GM23338 (cell line): ENCODE data around the gene VPS37C. TPM values are rescaled to one million over a fixed set of nuclear protein-coding genes. Genes with fewer than 3 reads are reported as not detected.

Experiments used
- ATAC-seq: fragments of 200-7000 bp; cut with Tn5 transposase; 3 replicates; pipeline ENCODE4 v1.9.1; 2020
- DNase-seq: peaks from one replicate; pipeline ENCODE4 v3.0.0-alpha.2; 2015; ENCODE audit warnings: low spot score
- H2AFZ ChIP-seq: fragments of 200-600 bp; sonication (generic); 2 replicates; pipeline ENCODE4 v1.8.0; 2016; ENCODE audit warnings: antibody characterized with exemption, mild to moderate bottlenecking, moderate library complexity
- H3F3A ChIP-seq: fragments of 200-600 bp; sonication (generic); replicated peaks from 2 replicates; pipeline ENCODE4 v1.8.0; 2017; ENCODE audit warnings: antibody characterized with exemption, mixed run types, low read depth
- H3K27ac ChIP-seq: fragments of 200-600 bp; sonication (generic); 2 replicates; pipeline ENCODE4 v1.6.1; 2016; ENCODE audit warnings: low read depth
- H3K27me3 ChIP-seq: fragments of 200-600 bp; sonication (generic); 2 replicates; pipeline ENCODE4 v1.8.0; 2016; ENCODE audit warnings: mild to moderate bottlenecking, mixed run types, moderate library complexity; ENCODE audit not compliant: insufficient read depth
- H3K36me3 ChIP-seq: fragments of 200-600 bp; sonication (generic); 2 replicates; pipeline ENCODE4 v1.8.0; 2016; ENCODE audit warnings: mild to moderate bottlenecking; ENCODE audit not compliant: insufficient read depth
- H3K4me1 ChIP-seq: fragments of 200-600 bp; sonication (generic); 2 replicates; pipeline ENCODE4 v1.8.0; 2016; ENCODE audit warnings: mild to moderate bottlenecking, moderate library complexity; ENCODE audit not compliant: insufficient read depth
- H3K4me2 ChIP-seq: fragments of 200-600 bp; sonication (generic); 2 replicates; pipeline ENCODE4 v1.7.1; 2017; ENCODE audit warnings: mixed run types
- H3K4me3 ChIP-seq: fragments of 200-600 bp; sonication (generic); 2 replicates; pipeline ENCODE4 v1.6.1; 2016; ENCODE audit warnings: mixed run types
- H3K79me2 ChIP-seq: fragments of 200-600 bp; sonication (generic); replicated peaks from 2 replicates; pipeline ENCODE4 v1.8.0; 2017; ENCODE audit warnings: mild to moderate bottlenecking; ENCODE audit not compliant: insufficient read depth
- H3K9me2 ChIP-seq: fragments of 200-600 bp; sonication (generic); 2 replicates; pipeline ENCODE4 v1.8.0; 2017; ENCODE audit not compliant: insufficient read depth
- H4K20me1 ChIP-seq: fragments of 200-600 bp; sonication (generic); replicated peaks from 2 replicates; pipeline ENCODE4 v1.8.0; 2017; ENCODE audit warnings: mild to moderate bottlenecking; ENCODE audit not compliant: insufficient read depth
- H3K27ac Mint-ChIP-seq: 2 replicates; pipeline ENCODE4 v1.8.0; 2020; ENCODE audit warnings: inconsistent platforms, mild to moderate bottlenecking, moderate library complexity, mixed read lengths
- H3K27me3 Mint-ChIP-seq: 3 replicates; pipeline ENCODE4 v1.8.0; 2022; ENCODE audit warnings: low read depth, mild to moderate bottlenecking, moderate library complexity, mixed read lengths, inconsistent platforms; ENCODE audit not compliant: insufficient read depth, poor library complexity
- H3K36me3 Mint-ChIP-seq: 3 replicates; pipeline ENCODE4 v1.8.0; 2021; ENCODE audit warnings: low read depth, mild to moderate bottlenecking, inconsistent platforms, moderate library complexity, mixed read lengths
- H3K4me1 Mint-ChIP-seq: 3 replicates; pipeline ENCODE4 v1.8.0; 2020; ENCODE audit warnings: mild to moderate bottlenecking, inconsistent platforms, mixed read lengths
- H3K4me3 Mint-ChIP-seq: 3 replicates; pipeline ENCODE4 v1.8.0; 2021; ENCODE audit warnings: moderate library complexity, mild to moderate bottlenecking, inconsistent platforms, mixed read lengths
- H3K9me3 Mint-ChIP-seq: 3 replicates; pipeline ENCODE4 v1.8.0; 2020; ENCODE audit warnings: moderate library complexity, mild to moderate bottlenecking, inconsistent platforms, mixed read lengths
- CREB1 ChIP-seq: fragments of 250-450 bp; sonication (Bioruptor Pico); IDR thresholded peaks from 2 replicates; pipeline ENCODE4 v1.5.0; 2020; ENCODE audit warnings: low read depth, mild to moderate bottlenecking, moderate library complexity
- EZH2 ChIP-seq: fragments of 200-600 bp; sonication (generic); IDR thresholded peaks from one replicate; pipeline ENCODE4 v1.8.0; 2017; ENCODE audit warnings: antibody characterized with exemption, mild to moderate bottlenecking, low read depth; ENCODE audit not compliant: unreplicated experiment
- EZH2phosphoT487 ChIP-seq: fragments of 200-600 bp; sonication (generic); IDR thresholded peaks from one replicate; pipeline ENCODE4 v1.8.1; 2018; ENCODE audit warnings: antibody characterized with exemption; ENCODE audit not compliant: unreplicated experiment
- JUNB ChIP-seq: IDR thresholded peaks from one replicate; pipeline ENCODE4 v1.6.1; 2016; ENCODE audit warnings: antibody characterized with exemption; ENCODE audit not compliant: unreplicated experiment
- NANOG ChIP-seq: IDR thresholded peaks from 2 replicates; pipeline ENCODE4 v1.6.1; 2016; ENCODE audit warnings: antibody characterized with exemption, borderline replicate concordance
- POLR2AphosphoS5 ChIP-seq: IDR thresholded peaks from 2 replicates; pipeline ENCODE4 v1.6.1; 2016; ENCODE audit warnings: antibody characterized with exemption, low read depth
- STAT1 ChIP-seq: IDR thresholded peaks from one replicate; pipeline ENCODE4 v1.6.1; 2016; ENCODE audit warnings: antibody characterized with exemption; ENCODE audit not compliant: unreplicated experiment
- ZNF114 ChIP-seq: fragments of 250-450 bp; sonication (Bioruptor Pico); IDR thresholded peaks from 2 replicates; pipeline ENCODE4 v1.5.0; 2020; ENCODE audit warnings: mild to moderate bottlenecking, moderate library complexity
- ZNF331 ChIP-seq: fragments of 250-450 bp; sonication (Bioruptor Pico); IDR thresholded peaks from 2 replicates; pipeline ENCODE4 v1.5.0; 2020; ENCODE audit warnings: low read depth, mild to moderate bottlenecking, moderate library complexity
- polyA plus RNA-seq: library from polyadenylated mRNA; unstranded; fragments of >200 nt; fragmentation: Nextera tagmentation; extraction: Ambion mirVana; gene quantifications from 2 replicates; pipeline ENCODE4 v1.2.1, GENCODE V29; 2016
- total RNA-seq: library from RNA; depleted of rRNA; stranded (reverse); fragments of >200 nt; shearing (Covaris generic); gene quantifications from 2 replicates; pipeline ENCODE4 v1.2.3, GENCODE V29; 2014
- TF ChIP-seq, protein P1 (sequence below): fragments of 250-450 bp; sonication (Bioruptor Pico); IDR thresholded peaks from 2 replicates; pipeline ENCODE4 v1.5.0; 2020; ENCODE audit warnings: mild to moderate bottlenecking, moderate library complexity
- TF ChIP-seq, protein P2 (sequence below): IDR thresholded peaks from 2 replicates; pipeline ENCODE4 v1.6.1; 2016; ENCODE audit warnings: antibody characterized with exemption
- TF ChIP-seq, protein P3 (sequence below), 2 experiments: fragments of 200-600 bp in 1 of 2; sonication (generic) in 1 of 2; conservative IDR thresholded peaks; 2 replicates each; pipeline versions ENCODE4 v1.5.1 to v1.6.1; 2016 to 2017; ENCODE audit warnings: antibody characterized with exemption in 2 of 2, low read depth in 2 of 2, mild to moderate bottlenecking in 2 of 2, moderate library complexity in 1 of 2

VPS37C gene
- total and polyA plus RNA-seq, 2 experiments from 2014 or later, result 8.8 to 19.4 TPM

DNA sequence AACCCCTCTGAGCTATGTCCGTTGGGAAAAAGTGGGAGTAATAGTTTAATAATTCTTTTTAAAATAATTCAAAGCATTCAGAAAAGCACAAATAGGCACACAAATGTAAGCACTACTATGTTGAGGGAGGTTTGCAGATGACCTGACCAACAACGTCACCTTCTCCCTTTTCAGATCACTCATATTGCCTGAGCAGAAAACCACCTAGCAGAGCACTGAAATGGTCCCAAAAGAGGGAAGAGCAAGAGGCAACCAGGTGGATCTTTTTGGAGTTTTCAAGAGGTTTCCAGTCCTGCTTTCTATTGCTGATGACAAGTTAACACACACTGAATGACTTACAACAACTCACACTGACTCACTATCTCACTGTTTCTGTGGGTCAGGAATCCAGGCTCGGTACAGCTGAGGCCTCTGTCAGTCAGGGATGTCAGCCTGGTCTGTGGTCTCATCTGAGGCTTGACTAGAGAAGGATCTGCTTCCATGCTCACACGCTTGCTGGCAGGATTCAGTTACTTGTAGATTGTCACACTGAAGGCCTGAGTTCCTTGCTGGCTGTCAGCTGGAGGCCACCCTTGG, 37.8 kb upstream of the VPS37C start:
- Histone ChIP-seq H4K20me1 (no peaks in the 10 kb centered on the region), H3K79me2 (no peaks in the 10 kb centered on the region), H3K4me1 (no peaks in the 10 kb centered on the region), H3K4me2 (no peak overlapping the region), H3K27me3 (no peaks in the 10 kb centered on the region), H3K9me2 (no peaks in the 10 kb centered on the region), H3K4me3 (no peak overlapping the region), H3K36me3 (no peaks in the 10 kb centered on the region), H3F3A (no peaks in the 10 kb centered on the region), H3K27ac (no peak overlapping the region), H2AFZ (no peak overlapping the region)
- DNase-seq (no peak), ATAC-seq (no peak)
- Mint-ChIP-seq H3K27me3 (peaks cover 10% of the 10 kb centered on the region), H3K4me3 (no peak overlapping the region), H3K27ac (no peak overlapping the region), H3K4me1 (peaks cover 8% of the 10 kb centered on the region), H3K36me3 (no peaks in the 10 kb centered on the region), H3K9me3 (peaks cover 6% of the 10 kb centered on the region)
- no peak for TF ChIP-seq ZNF114 (CRISPR knock-in tag)
- peak; percentile 91 for TF ChIP-seq ZNF331 (CRISPR knock-in tag)
- no peak for TF ChIP-seq EZH2phosphoT487
- no peak for TF ChIP-seq STAT1

DNA sequence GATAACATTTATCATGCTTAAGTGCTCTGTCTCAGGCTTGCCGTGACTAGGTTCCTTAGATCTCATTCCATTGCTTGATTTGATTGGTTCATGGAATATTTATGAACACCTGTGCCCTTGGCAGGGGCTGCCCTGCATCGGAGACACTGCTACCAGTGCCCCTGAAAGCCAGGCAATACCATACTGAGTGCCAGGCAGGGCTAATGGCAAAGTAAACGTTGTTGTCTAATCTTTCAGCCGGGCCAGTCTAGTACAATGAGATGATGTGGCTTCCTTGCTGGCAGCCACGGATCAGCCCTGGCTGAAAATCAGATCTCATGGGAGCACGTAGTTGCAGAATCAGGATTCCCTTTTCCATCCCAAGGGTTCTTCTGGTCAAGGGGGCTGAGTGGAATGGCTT, 37.1 kb upstream of the VPS37C start:
- ATAC-seq, result no peak
- Histone ChIP-seq H3K4me2 (no peak overlapping the region), H3K4me3 (no peak overlapping the region), H3F3A (no peaks in the 10 kb centered on the region), H3K27ac (no peak overlapping the region), H3K4me1 (no peaks in the 10 kb centered on the region), H3K79me2 (no peaks in the 10 kb centered on the region), H4K20me1 (no peaks in the 10 kb centered on the region), H2AFZ (no peak overlapping the region), H3K27me3 (no peaks in the 10 kb centered on the region), H3K36me3 (no peaks in the 10 kb centered on the region), H3K9me2 (no peaks in the 10 kb centered on the region)
- Mint-ChIP-seq H3K4me3 (no peak overlapping the region), H3K27me3 (peaks cover 11% of the 10 kb centered on the region), H3K36me3 (no peaks in the 10 kb centered on the region), H3K27ac (no peak overlapping the region), H3K9me3 (peaks cover 6% of the 10 kb centered on the region), H3K4me1 (peaks cover 8% of the 10 kb centered on the region)
- no peak for DNase-seq
- no peak for TF ChIP-seq NANOG
- no peak for TF ChIP-seq JUNB
- no peak for TF ChIP-seq EZH2
- TF ChIP-seq, protein P1, sequence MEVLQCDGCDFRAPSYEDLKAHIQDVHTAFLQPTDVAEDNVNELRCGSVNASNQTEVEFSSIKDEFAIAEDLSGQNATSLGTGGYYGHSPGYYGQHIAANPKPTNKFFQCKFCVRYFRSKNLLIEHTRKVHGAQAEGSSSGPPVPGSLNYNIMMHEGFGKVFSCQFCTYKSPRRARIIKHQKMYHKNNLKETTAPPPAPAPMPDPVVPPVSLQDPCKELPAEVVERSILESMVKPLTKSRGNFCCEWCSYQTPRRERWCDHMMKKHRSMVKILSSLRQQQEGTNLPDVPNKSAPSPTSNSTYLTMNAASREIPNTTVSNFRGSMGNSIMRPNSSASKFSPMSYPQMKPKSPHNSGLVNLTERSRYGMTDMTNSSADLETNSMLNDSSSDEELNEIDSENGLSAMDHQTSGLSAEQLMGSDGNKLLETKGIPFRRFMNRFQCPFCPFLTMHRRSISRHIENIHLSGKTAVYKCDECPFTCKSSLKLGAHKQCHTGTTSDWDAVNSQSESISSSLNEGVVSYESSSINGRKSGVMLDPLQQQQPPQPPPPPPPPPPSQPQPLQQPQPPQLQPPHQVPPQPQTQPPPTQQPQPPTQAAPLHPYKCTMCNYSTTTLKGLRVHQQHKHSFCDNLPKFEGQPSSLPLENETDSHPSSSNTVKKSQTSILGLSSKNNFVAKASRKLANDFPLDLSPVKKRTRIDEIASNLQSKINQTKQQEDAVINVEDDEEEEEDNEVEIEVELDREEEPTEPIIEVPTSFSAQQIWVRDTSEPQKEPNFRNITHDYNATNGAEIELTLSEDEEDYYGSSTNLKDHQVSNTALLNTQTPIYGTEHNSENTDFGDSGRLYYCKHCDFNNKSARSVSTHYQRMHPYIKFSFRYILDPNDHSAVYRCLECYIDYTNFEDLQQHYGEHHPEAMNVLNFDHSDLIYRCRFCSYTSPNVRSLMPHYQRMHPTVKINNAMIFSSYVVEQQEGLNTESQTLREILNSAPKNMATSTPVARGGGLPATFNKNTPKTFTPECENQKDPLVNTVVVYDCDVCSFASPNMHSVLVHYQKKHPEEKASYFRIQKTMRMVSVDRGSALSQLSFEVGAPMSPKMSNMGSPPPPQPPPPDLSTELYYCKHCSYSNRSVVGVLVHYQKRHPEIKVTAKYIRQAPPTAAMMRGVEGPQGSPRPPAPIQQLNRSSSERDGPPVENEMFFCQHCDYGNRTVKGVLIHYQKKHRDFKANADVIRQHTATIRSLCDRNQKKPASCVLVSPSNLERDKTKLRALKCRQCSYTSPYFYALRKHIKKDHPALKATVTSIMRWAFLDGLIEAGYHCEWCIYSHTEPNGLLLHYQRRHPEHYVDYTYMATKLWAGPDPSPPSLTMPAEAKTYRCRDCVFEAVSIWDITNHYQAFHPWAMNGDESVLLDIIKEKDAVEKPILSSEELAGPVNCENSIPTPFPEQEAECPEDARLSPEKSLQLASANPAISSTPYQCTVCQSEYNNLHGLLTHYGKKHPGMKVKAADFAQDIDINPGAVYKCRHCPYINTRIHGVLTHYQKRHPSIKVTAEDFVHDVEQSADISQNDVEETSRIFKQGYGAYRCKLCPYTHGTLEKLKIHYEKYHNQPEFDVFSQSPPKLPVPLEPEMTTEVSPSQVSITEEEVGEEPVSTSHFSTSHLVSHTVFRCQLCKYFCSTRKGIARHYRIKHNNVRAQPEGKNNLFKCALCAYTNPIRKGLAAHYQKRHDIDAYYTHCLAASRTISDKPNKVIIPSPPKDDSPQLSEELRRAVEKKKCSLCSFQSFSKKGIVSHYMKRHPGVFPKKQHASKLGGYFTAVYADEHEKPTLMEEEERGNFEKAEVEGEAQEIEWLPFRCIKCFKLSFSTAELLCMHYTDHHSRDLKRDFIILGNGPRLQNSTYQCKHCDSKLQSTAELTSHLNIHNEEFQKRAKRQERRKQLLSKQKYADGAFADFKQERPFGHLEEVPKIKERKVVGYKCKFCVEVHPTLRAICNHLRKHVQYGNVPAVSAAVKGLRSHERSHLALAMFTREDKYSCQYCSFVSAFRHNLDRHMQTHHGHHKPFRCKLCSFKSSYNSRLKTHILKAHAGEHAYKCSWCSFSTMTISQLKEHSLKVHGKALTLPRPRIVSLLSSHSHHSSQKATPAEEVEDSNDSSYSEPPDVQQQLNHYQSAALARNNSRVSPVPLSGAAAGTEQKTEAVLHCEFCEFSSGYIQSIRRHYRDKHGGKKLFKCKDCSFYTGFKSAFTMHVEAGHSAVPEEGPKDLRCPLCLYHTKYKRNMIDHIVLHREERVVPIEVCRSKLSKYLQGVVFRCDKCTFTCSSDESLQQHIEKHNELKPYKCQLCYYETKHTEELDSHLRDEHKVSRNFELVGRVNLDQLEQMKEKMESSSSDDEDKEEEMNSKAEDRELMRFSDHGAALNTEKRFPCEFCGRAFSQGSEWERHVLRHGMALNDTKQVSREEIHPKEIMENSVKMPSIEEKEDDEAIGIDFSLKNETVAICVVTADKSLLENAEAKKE (CRISPR knock-in tag), result no peak
- TF ChIP-seq CREB1, result no peak
- TF ChIP-seq, protein P2, sequence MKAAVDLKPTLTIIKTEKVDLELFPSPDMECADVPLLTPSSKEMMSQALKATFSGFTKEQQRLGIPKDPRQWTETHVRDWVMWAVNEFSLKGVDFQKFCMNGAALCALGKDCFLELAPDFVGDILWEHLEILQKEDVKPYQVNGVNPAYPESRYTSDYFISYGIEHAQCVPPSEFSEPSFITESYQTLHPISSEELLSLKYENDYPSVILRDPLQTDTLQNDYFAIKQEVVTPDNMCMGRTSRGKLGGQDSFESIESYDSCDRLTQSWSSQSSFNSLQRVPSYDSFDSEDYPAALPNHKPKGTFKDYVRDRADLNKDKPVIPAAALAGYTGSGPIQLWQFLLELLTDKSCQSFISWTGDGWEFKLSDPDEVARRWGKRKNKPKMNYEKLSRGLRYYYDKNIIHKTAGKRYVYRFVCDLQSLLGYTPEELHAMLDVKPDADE, result no peak
- no peak for TF ChIP-seq POLR2AphosphoS5
- TF ChIP-seq, protein P3, sequence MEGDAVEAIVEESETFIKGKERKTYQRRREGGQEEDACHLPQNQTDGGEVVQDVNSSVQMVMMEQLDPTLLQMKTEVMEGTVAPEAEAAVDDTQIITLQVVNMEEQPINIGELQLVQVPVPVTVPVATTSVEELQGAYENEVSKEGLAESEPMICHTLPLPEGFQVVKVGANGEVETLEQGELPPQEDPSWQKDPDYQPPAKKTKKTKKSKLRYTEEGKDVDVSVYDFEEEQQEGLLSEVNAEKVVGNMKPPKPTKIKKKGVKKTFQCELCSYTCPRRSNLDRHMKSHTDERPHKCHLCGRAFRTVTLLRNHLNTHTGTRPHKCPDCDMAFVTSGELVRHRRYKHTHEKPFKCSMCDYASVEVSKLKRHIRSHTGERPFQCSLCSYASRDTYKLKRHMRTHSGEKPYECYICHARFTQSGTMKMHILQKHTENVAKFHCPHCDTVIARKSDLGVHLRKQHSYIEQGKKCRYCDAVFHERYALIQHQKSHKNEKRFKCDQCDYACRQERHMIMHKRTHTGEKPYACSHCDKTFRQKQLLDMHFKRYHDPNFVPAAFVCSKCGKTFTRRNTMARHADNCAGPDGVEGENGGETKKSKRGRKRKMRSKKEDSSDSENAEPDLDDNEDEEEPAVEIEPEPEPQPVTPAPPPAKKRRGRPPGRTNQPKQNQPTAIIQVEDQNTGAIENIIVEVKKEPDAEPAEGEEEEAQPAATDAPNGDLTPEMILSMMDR (conservative IDR thresholded peaks at IDR 0.05; ENCODE audit: low read depth in 2 of 2), result no peak
- TF ChIP-seq ZNF114 (CRISPR knock-in tag), result no peak
- TF ChIP-seq STAT1, result no peak
- no peak for TF ChIP-seq ZNF331 (CRISPR knock-in tag)
